ENCODE results near the gene NPM3.

NPM3 gene

GRCh38 chr10:101774589-101775272 is 8.5 kb downstream of the NPM3 start:
- no peak overlapping the region for H3K4me3 ChIP-seq (ENCODE audit: low read depth, low read length)
- TF ChIP-seq CTCF (IDR thresholded peaks at IDR 0.05): no peak
- no peak overlapping the region for H3K9ac ChIP-seq
- no peak overlapping the region for H3K4me2 ChIP-seq (ENCODE audit: low read length)
- H3K79me2 ChIP-seq: no peaks in the 10 kb centered on the region
- H3K27me3 ChIP-seq (ENCODE audit: control insufficient read depth, insufficient read depth, low read length): peaks cover 3% of the 10 kb centered on the region
- H2AFZ ChIP-seq: no peak overlapping the region
- no peaks in the 10 kb centered on the region for H3K36me3 ChIP-seq (ENCODE audit: control insufficient read depth, insufficient read depth, low read length)
- H3K9me3 ChIP-seq (ENCODE audit: control insufficient read depth, low read length): no peaks in the 10 kb centered on the region
- no peak overlapping the region for H3K27ac ChIP-seq
- H3K4me1 ChIP-seq: peaks cover 10% of the 10 kb centered on the region

GRCh38 chr10:101773923-101774588 is 9.2 kb downstream of the NPM3 start:
- Histone ChIP-seq H2AFZ (no peak overlapping the region), H3K4me1 (peaks cover 4% of the 10 kb centered on the region), H3K27me3 (ENCODE audit: control insufficient read depth, insufficient read depth, low read length) (peaks cover 3% of the 10 kb centered on the region), H3K4me3 (ENCODE audit: low read depth, low read length) (no peak overlapping the region), H3K4me2 (ENCODE audit: low read length) (no peak overlapping the region), H3K9ac (no peak overlapping the region), H3K36me3 (ENCODE audit: control insufficient read depth, insufficient read depth, low read length) (no peaks in the 10 kb centered on the region), H3K79me2 (no peaks in the 10 kb centered on the region), H3K9me3 (ENCODE audit: control insufficient read depth, low read length) (no peaks in the 10 kb centered on the region), H3K27ac (no peak overlapping the region)
- no peak for TF ChIP-seq CTCF (IDR thresholded peaks at IDR 0.05)

GRCh38 chr10:101772895-101773761 is 10.1 kb downstream of the NPM3 start:
- no peaks in the 10 kb centered on the region for H3K36me3 ChIP-seq (ENCODE audit: control insufficient read depth, insufficient read depth, low read length)
- peaks cover 3% of the 10 kb centered on the region for H3K27me3 ChIP-seq (ENCODE audit: control insufficient read depth, insufficient read depth, low read length)
- TF ChIP-seq CTCF (IDR thresholded peaks at IDR 0.05): no peak
- H3K4me2 ChIP-seq (ENCODE audit: low read length): no peak overlapping the region
- no peaks in the 10 kb centered on the region for H3K79me2 ChIP-seq
- no peak overlapping the region for H2AFZ ChIP-seq
- no peak overlapping the region for H3K4me3 ChIP-seq (ENCODE audit: low read depth, low read length)
- H3K9me3 ChIP-seq (ENCODE audit: control insufficient read depth, low read length): no peaks in the 10 kb centered on the region
- H3K27ac ChIP-seq: no peak overlapping the region
- peaks cover 3% of the 10 kb centered on the region for H3K4me1 ChIP-seq
- H3K9ac ChIP-seq: no peak overlapping the region

- TF ChIP-seq CTCF (IDR thresholded peaks at IDR 0.05): no peak
- no peaks in the 10 kb centered on the region for H3K36me3 ChIP-seq (ENCODE audit: control insufficient read depth, insufficient read depth, low read length)
- no peaks in the 10 kb centered on the region for H3K9me3 ChIP-seq (ENCODE audit: control insufficient read depth, low read length)
- peaks cover 3% of the 10 kb centered on the region for H3K27me3 ChIP-seq (ENCODE audit: control insufficient read depth, insufficient read depth, low read length)
- H3K9ac ChIP-seq: no peak overlapping the region
- no peak overlapping the region for H3K4me2 ChIP-seq (ENCODE audit: low read length)
- H2AFZ ChIP-seq: no peak overlapping the region
- H3K4me1 ChIP-seq: peaks cover 3% of the 10 kb centered on the region
- no peak overlapping the region for H3K27ac ChIP-seq
- H3K4me3 ChIP-seq (ENCODE audit: low read depth, low read length): no peak overlapping the region
- H3K79me2 ChIP-seq: no peaks in the 10 kb centered on the region
These were observed 11.0 kb downstream of the NPM3 start for GRCh38 chr10:101772017-101772894.
